Activated CD4-positive, alpha-beta T cell treated with anti-CD3 and anti-CD28 coated beads, Interleukin-2, amount 50 U/mL, for 24 hours (primary cell): Measurements from ENCODE around the gene GREB1L.
A peak's percentile ranks its signal among the peaks of the same experiment; 100 is the strongest.

Experiments
- DNase-seq, 2 donors: peaks; one replicate each; pipeline ENCODE4 v3.0.0-alpha.2; 2020; ENCODE audit warnings: low read depth in 1 of 2, low spot score in 1 of 2

Gene GREB1L

GRCh38 chr18:21483051-21483450 is 241.0 kb downstream of the GREB1L start:
- no peak for DNase-seq

- DNase-seq = no peak
These were observed 243.0 kb downstream of the GREB1L start for GRCh38 chr18:21484851-21485636.

GRCh38 chr18:21486905-21487437 is 244.9 kb downstream of the GREB1L start:
- no peak for DNase-seq

- peak in 1 of 2 donors; percentile 17 for DNase-seq
These were observed 247.2 kb downstream of the GREB1L start for GRCh38 chr18:21489119-21489750.

- no peak for DNase-seq
These were observed 248.0 kb downstream of the GREB1L start for GRCh38 chr18:21489919-21490495.

- no peak for DNase-seq
These were observed 248.7 kb downstream of the GREB1L start for GRCh38 chr18:21490748-21491147.

- no peak for DNase-seq
These were observed 254.3 kb downstream of the GREB1L start for GRCh38 chr18:21496277-21496835.

- DNase-seq = no peak
These were observed 258.0 kb downstream of the GREB1L start for GRCh38 chr18:21499997-21500396.

GRCh38 chr18:21502661-21503060 is 260.6 kb downstream of the GREB1L start:
- DNase-seq = no peak

GRCh38 chr18:21507913-21508701 is 266.1 kb downstream of the GREB1L start:
- no peak for DNase-seq

GRCh38 chr18:21509062-21509461 is 267.0 kb downstream of the GREB1L start:
- DNase-seq = no peak

GRCh38 chr18:21513292-21513691 is 271.3 kb downstream of the GREB1L start:
- no peak for DNase-seq

GRCh38 chr18:21513741-21514140 is 271.7 kb downstream of the GREB1L start:
- DNase-seq = no peak

GRCh38 chr18:21522530-21522929 is 280.5 kb downstream of the GREB1L start:
- no peak for DNase-seq

GRCh38 chr18:21525916-21526315 is 283.9 kb downstream of the GREB1L start:
- no peak for DNase-seq

GRCh38 chr18:21526463-21526862 is 284.4 kb downstream of the GREB1L start:
- DNase-seq = no peak

- DNase-seq = no peak
These were observed 292.3 kb downstream of the GREB1L start for GRCh38 chr18:21534327-21534726.

GRCh38 chr18:21538230-21538629 is 296.2 kb downstream of the GREB1L start:
- DNase-seq = no peak

GRCh38 chr18:21546423-21546822 is 304.4 kb downstream of the GREB1L start:
- no peak for DNase-seq

- no peak for DNase-seq
These were observed 306.6 kb downstream of the GREB1L start for GRCh38 chr18:21548647-21549046.

GRCh38 chr18:21550510-21550970 is 308.5 kb downstream of the GREB1L start:
- DNase-seq = no peak
